ENCODE data around the gene ELOVL2. TPM values are rescaled to one million over a fixed set of nuclear protein-coding genes. Genes with fewer than 3 reads are reported as not detected.

ELOVL2 gene
- total and polyA plus RNA-seq, 2 donors (not counting 1 experiment from before 2014, with no cell fraction given) = not detected

DNA sequence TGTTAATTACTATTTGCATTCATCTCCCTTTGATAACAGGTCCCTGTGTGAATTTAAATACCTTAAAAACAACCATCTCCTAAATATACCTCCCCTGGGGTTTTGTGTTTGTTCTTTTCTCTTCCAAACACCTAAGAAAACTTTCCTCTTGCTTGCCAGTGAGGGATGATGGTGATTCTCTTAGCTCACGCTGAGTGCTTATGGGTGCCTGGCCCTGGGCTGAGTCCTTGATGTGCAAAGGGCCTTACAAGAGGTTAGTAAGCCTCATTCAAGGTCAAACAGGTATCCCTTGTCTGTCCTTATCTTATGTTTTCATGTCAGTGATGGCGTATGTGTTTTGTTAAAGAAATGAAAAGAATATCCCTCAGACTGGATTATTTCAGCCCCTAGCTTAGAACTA is 81.0 kb downstream of the ELOVL2 start:
- Histone ChIP-seq H3K36me3 (replicated peaks in 1 of 2; ENCODE audit: control extremely low read depth in 1 of 2, control insufficient read depth in 1 of 2, extremely low read depth in 1 of 2, insufficient read depth in 2 of 2, low read length in 1 of 2) (no peaks in the 10 kb centered on the region), H3K9ac (ENCODE audit: low read length) (no peak overlapping the region), H3K27me3 (replicated peaks in 1 of 4; ENCODE audit: control extremely low read depth in 1 of 4, control insufficient read depth in 3 of 4, insufficient read depth in 4 of 4, low read length in 3 of 4) (peaks cover 0 to 4% (median 0%) of the 10 kb centered on the region in 4 experiments), H4K20me1 (ENCODE audit: control insufficient read depth, insufficient read depth, low read length, poor library complexity, severe bottlenecking) (no peaks in the 10 kb centered on the region), H3K4me1 (ENCODE audit: control insufficient read depth in 2 of 2, insufficient read depth in 2 of 2, low read length in 2 of 2) (no peaks in the 10 kb centered on the region), H3K4me3 (ENCODE audit: control extremely low read depth in 1 of 5, extremely low read depth in 1 of 5, insufficient read depth in 1 of 5, low read depth in 2 of 5, low read length in 4 of 5) (no peak overlapping the region), H3K27ac (ENCODE audit: low read length in 2 of 2) (no peak overlapping the region), H2AFZ (ENCODE audit: insufficient read depth, low read depth, low read length, poor library complexity, severe bottlenecking) (no peak overlapping the region), H3K4me2 (replicated peaks; ENCODE audit: low read depth, low read length, poor library complexity, severe bottlenecking) (no peak overlapping the region), H3K79me2 (ENCODE audit: control insufficient read depth, insufficient read depth, low read length) (no peaks in the 10 kb centered on the region), H3K9me3 (ENCODE audit: control extremely low read depth in 1 of 3, control insufficient read depth in 2 of 3, insufficient read depth in 1 of 3, low read length in 2 of 3) (peaks cover 0 to 7% (median 5%) of the 10 kb centered on the region in 3 donors)
- Mint-ChIP-seq H3K27me3 (peaks cover 30% of the 10 kb centered on the region), H3K9me3 (ENCODE audit: insufficient read depth) (peaks cover 12% of the 10 kb centered on the region), H3K4me1 (no peaks in the 10 kb centered on the region), H3K4me3 (no peak overlapping the region), H3K27ac (no peak overlapping the region)
- ChIA-PET CTCF (interaction anchor here (1.1 kb wide), 1 partner anchor 9 kb away, joined by 5 read pairs; no protein-coding TSS in a partner anchor), POLR2A (no interaction called here)
- intact Hi-C loops (cut with micrococcal nuclease) = no loop called here
- no peak for DNase-seq
- TF ChIP-seq, protein P1, sequence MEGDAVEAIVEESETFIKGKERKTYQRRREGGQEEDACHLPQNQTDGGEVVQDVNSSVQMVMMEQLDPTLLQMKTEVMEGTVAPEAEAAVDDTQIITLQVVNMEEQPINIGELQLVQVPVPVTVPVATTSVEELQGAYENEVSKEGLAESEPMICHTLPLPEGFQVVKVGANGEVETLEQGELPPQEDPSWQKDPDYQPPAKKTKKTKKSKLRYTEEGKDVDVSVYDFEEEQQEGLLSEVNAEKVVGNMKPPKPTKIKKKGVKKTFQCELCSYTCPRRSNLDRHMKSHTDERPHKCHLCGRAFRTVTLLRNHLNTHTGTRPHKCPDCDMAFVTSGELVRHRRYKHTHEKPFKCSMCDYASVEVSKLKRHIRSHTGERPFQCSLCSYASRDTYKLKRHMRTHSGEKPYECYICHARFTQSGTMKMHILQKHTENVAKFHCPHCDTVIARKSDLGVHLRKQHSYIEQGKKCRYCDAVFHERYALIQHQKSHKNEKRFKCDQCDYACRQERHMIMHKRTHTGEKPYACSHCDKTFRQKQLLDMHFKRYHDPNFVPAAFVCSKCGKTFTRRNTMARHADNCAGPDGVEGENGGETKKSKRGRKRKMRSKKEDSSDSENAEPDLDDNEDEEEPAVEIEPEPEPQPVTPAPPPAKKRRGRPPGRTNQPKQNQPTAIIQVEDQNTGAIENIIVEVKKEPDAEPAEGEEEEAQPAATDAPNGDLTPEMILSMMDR (IDR thresholded peaks at IDR 0.05) = no peak
- no peak for TF ChIP-seq EZH2 (IDR thresholded peaks at IDR 0.05; ENCODE audit: borderline replicate concordance, insufficient read depth, low read depth, low read length, poor library complexity, severe bottlenecking)
- no peak for ATAC-seq (ENCODE audit: low read depth)
- no CpG with 5 or more reads among the region's 2 CpGs for WGBS (ENCODE audit: insufficient coverage)

DNA sequence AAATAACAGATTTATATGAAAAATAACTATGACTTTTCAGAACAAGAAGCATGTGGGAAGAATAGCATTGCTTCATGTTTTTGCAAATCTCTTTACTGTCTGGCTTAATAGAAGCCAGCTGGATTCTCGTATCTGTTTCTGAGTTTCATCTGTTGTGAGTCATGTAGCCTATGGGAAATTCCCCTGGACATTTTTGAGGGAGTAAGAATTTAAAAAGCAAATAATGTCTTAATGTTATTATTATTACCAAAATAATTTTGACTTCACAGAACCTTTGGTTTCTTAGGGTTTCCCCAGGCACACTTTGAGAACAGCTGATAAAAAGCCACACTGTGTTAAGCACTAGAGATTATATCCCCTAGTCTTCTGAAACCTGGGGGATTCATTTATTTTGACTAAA is 81.4 kb downstream of the ELOVL2 start:
- peaks cover 7% of the 10 kb centered on the region for H3K9me3 Mint-ChIP-seq (ENCODE audit: insufficient read depth)
- H3K27me3 ChIP-seq (replicated peaks in 1 of 4; ENCODE audit: control extremely low read depth in 1 of 4, control insufficient read depth in 3 of 4, insufficient read depth in 4 of 4, low read length in 3 of 4) = no peaks in the 10 kb centered on the region
- POLR2A ChIA-PET = no interaction called here
- no peaks in the 10 kb centered on the region for H3K79me2 ChIP-seq (ENCODE audit: control insufficient read depth, insufficient read depth, low read length)
- H3K27ac ChIP-seq (ENCODE audit: low read length in 2 of 2) = no peak overlapping the region
- H3K9me3 ChIP-seq (ENCODE audit: control extremely low read depth in 1 of 3, control insufficient read depth in 2 of 3, insufficient read depth in 1 of 3, low read length in 2 of 3) = peaks cover 0 to 5% (median 2%) of the 10 kb centered on the region in 3 donors
- H3K4me1 Mint-ChIP-seq = no peaks in the 10 kb centered on the region
- no peak for TF ChIP-seq EZH2 (IDR thresholded peaks at IDR 0.05; ENCODE audit: borderline replicate concordance, insufficient read depth, low read depth, low read length, poor library complexity, severe bottlenecking)
- TF ChIP-seq, protein P1 (IDR thresholded peaks at IDR 0.05) = no peak
- no peak overlapping the region for H3K4me2 ChIP-seq (replicated peaks; ENCODE audit: low read depth, low read length, poor library complexity, severe bottlenecking)
- H2AFZ ChIP-seq (ENCODE audit: insufficient read depth, low read depth, low read length, poor library complexity, severe bottlenecking) = no peak overlapping the region
- H3K4me1 ChIP-seq (ENCODE audit: control insufficient read depth in 2 of 2, insufficient read depth in 2 of 2, low read length in 2 of 2) = no peaks in the 10 kb centered on the region
- DNase-seq = no peak
- no peak for ATAC-seq (ENCODE audit: low read depth)
- H3K9ac ChIP-seq (ENCODE audit: low read length) = no peak overlapping the region
- no peak overlapping the region for H3K4me3 Mint-ChIP-seq
- WGBS (ENCODE audit: insufficient coverage) = no CpG with 5 or more reads among the region's 1 CpG
- no peaks in the 10 kb centered on the region for H3K36me3 ChIP-seq (replicated peaks in 1 of 2; ENCODE audit: control extremely low read depth in 1 of 2, control insufficient read depth in 1 of 2, extremely low read depth in 1 of 2, insufficient read depth in 2 of 2, low read length in 1 of 2)
- CTCF ChIA-PET = interaction anchor here (1.1 kb wide), 1 partner anchor 8 kb away, joined by 5 read pairs; no protein-coding TSS in a partner anchor
- no peak overlapping the region for H3K4me3 ChIP-seq (ENCODE audit: control extremely low read depth in 1 of 5, extremely low read depth in 1 of 5, insufficient read depth in 1 of 5, low read depth in 2 of 5, low read length in 4 of 5)
- H3K27me3 Mint-ChIP-seq = peaks cover 26% of the 10 kb centered on the region
- H3K27ac Mint-ChIP-seq = no peak overlapping the region
- no peaks in the 10 kb centered on the region for H4K20me1 ChIP-seq (ENCODE audit: control insufficient read depth, insufficient read depth, low read length, poor library complexity, severe bottlenecking)
- intact Hi-C loops (cut with micrococcal nuclease) = no loop called here

All from B cell (primary cell).